ENCODE data around the gene ITGA1.

DNA sequence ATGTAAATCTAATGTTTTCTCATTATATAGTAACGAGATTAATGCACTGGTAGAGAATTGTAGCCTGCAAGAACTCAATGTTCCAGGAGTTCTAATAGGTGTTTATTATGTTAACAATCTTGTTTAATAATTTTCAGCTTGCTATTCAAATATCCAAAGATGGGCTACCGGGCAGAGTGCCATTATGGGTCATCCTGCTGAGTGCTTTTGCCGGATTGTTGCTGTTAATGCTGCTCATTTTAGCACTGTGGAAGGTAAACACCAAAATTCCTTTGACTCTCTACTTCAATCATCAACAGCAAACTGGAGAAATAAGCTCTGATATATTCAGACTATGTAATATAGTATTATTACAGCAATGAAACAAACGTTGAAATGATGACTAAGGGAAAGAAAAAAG is 159.5 kb downstream of the ITGA1 start:
- TF ChIP-seq EP300 (IDR thresholded peaks at IDR 0.05; ENCODE audit: borderline replicate concordance in 1 of 2, low read depth in 2 of 2, low read length in 2 of 2): no peak
- no peak for TF ChIP-seq MAFK (IDR thresholded peaks at IDR 0.05; ENCODE audit: low read depth, low read length)
- TF ChIP-seq POLR2A (IDR thresholded peaks at IDR 0.05; ENCODE audit: control extremely low read depth in 1 of 2, low read depth in 2 of 2, low read length in 2 of 2): no peak
- no peak for TF ChIP-seq ZNF274 (IDR thresholded peaks at IDR 0.05; ENCODE audit: borderline replicate concordance, extremely low read depth, low read length)
- TF ChIP-seq, protein P1, sequence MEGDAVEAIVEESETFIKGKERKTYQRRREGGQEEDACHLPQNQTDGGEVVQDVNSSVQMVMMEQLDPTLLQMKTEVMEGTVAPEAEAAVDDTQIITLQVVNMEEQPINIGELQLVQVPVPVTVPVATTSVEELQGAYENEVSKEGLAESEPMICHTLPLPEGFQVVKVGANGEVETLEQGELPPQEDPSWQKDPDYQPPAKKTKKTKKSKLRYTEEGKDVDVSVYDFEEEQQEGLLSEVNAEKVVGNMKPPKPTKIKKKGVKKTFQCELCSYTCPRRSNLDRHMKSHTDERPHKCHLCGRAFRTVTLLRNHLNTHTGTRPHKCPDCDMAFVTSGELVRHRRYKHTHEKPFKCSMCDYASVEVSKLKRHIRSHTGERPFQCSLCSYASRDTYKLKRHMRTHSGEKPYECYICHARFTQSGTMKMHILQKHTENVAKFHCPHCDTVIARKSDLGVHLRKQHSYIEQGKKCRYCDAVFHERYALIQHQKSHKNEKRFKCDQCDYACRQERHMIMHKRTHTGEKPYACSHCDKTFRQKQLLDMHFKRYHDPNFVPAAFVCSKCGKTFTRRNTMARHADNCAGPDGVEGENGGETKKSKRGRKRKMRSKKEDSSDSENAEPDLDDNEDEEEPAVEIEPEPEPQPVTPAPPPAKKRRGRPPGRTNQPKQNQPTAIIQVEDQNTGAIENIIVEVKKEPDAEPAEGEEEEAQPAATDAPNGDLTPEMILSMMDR (IDR thresholded peaks at IDR 0.05; ENCODE audit: control extremely low read depth in 1 of 3, insufficient read depth in 1 of 3, low read depth in 1 of 3, low read length in 3 of 3): no peak
- TF ChIP-seq RAD21 (IDR thresholded peaks at IDR 0.05 in 1 of 2, conservative IDR thresholded peaks at IDR 0.05 in 1 of 2; ENCODE audit: low read depth in 2 of 2, low read length in 2 of 2): no peak
- no peak for TF ChIP-seq HDAC2 (IDR thresholded peaks at IDR 0.05; ENCODE audit: borderline replicate concordance in 1 of 2, low read depth in 2 of 2, low read length in 2 of 2)
- no peak for TF ChIP-seq POLR2AphosphoS5 (IDR thresholded peaks at IDR 0.05; ENCODE audit: low read depth, low read length)
- no peak for TF ChIP-seq RNF2 (IDR thresholded peaks at IDR 0.05; ENCODE audit: borderline replicate concordance, low read depth, low read length, missing control alignments, poor library complexity, severe bottlenecking)
- no peak for TF ChIP-seq JUN (IDR thresholded peaks at IDR 0.05; ENCODE audit: low read depth, low read length)
- TF ChIP-seq, protein P2, sequence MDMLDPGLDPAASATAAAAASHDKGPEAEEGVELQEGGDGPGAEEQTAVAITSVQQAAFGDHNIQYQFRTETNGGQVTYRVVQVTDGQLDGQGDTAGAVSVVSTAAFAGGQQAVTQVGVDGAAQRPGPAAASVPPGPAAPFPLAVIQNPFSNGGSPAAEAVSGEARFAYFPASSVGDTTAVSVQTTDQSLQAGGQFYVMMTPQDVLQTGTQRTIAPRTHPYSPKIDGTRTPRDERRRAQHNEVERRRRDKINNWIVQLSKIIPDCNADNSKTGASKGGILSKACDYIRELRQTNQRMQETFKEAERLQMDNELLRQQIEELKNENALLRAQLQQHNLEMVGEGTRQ (IDR thresholded peaks at IDR 0.05; ENCODE audit: low read length): no peak
- no peak for TF ChIP-seq SP1 (IDR thresholded peaks at IDR 0.05; ENCODE audit: low read depth, low read length)
- no peak for TF ChIP-seq EZH2 (IDR thresholded peaks at IDR 0.05; ENCODE audit: low read depth, low read length, severe bottlenecking)
